Right lobe of liver (tissue), 6 donors: ENCODE measurements around the gene POU1F1. TPM values are rescaled to one million over a fixed set of nuclear protein-coding genes. Genes with fewer than 3 reads are reported as not detected.

Experiments
- ATAC-seq, 4 donors: fragments of 200-7000 bp; cut with Tn5 transposase; one replicate each; pipeline ENCODE4 v1.9.1; 2020; ENCODE audit warnings: mild to moderate bottlenecking in 4 of 4, moderate library complexity in 4 of 4
- DNase-seq, 3 donors: peaks; one replicate each; pipeline ENCODE4 v3.0.0-alpha.2; 2020
- H3K27ac ChIP-seq, 3 donors: fragments of 200-600 bp; one replicate each; pipeline ENCODE4 v1.8.0; 2022
- H3K27me3 ChIP-seq, 2 donors: fragments of 200-600 bp; one replicate each; pipeline ENCODE4 v1.8.0; 2022
- H3K36me3 ChIP-seq, 4 donors: fragments of 200-600 bp; sonication (generic) in 1 of 4; one replicate each; pipeline versions ENCODE4 v1.5.1 to v1.8.0; 2017 to 2022; ENCODE audit warnings: control low read depth in 1 of 4
- H3K4me1 ChIP-seq, 4 donors: fragments of 200-600 bp; sonication (generic) in 1 of 4; one replicate each; pipeline versions ENCODE4 v1.5.1 to v1.8.0; 2017 to 2022; ENCODE audit warnings: control low read depth in 1 of 4
- H3K4me3 ChIP-seq, 3 donors: fragments of 200-600 bp; one replicate each; pipeline ENCODE4 v1.8.0; 2022
- H3K9me3 ChIP-seq, 4 donors: fragments of 200-600 bp; sonication (generic) in 1 of 4; one replicate each; pipeline versions ENCODE4 v1.5.1 to v1.8.0; 2017 to 2022; ENCODE audit warnings: control low read depth in 1 of 4
- POLR2A ChIP-seq: fragments of 450-650 bp; IDR thresholded peaks from one replicate; pipeline ENCODE4 v1.6.1; 2017; ENCODE audit warnings: antibody characterized with exemption, mild to moderate bottlenecking
- WGBS: methylation state at CpG from one replicate; pipeline ENCODE4 v1.1.6; 2018; ENCODE audit warnings: low coverage, low lambda C conversion rate; ENCODE audit not compliant: insufficient coverage; ENCODE audit errors: missing lambda C conversion rate; 5-methylcytosine and 5-hydroxymethylcytosine counted together
- intact Hi-C, 2 donors: fragments of 100-400 bp; cut with DNase I; formaldehyde crosslinking; loops; one replicate each; pipeline versions ENCODE4 v1.11.2 to v1.14.1; 2022
- long read RNA-seq: library from polyadenylated mRNA; unstranded; transcript quantifications from one replicate; pipeline ENCODE4 v2.0.0, GENCODE V29; 2019
- total RNA-seq, 6 experiments: library from RNA; depleted of rRNA in 2 of 6; stranded (reverse); fragments of >200 nt in 2 of 6; fragmentation: NEBNext Ultra II Directional in 3 of 6; extraction: Animal tissue kit (Norgen Biotek cat#: 25700) in 3 of 6; gene quantifications; one replicate each; pipeline versions ENCODE4 v1.1.0 to v1.2.4, GENCODE V29; 2016 to 2023
- TF ChIP-seq, protein P1 (sequence below), 4 donors: fragments of 200-600 bp in 3 of 4; fragments of 450-650 bp in 1 of 4; IDR thresholded peaks; one replicate each; pipeline versions ENCODE4 v1.5.1 to v1.8.0; 2016 to 2022; ENCODE audit warnings: antibody characterized with exemption in 4 of 4, mild to moderate bottlenecking in 2 of 4
- donor health status: DM: no; HTN: yes; CAD: no.
- donor health status: DM: no; HTN: no; CAD: no.
- donor health status: DM: no; HTN: no; CAD: no.
- donor health status: DM: no; HTN: yes; CAD: no.
- donor health status: DM: no; HTN: yes; CAD: no.

The POU1F1 gene, protein sequence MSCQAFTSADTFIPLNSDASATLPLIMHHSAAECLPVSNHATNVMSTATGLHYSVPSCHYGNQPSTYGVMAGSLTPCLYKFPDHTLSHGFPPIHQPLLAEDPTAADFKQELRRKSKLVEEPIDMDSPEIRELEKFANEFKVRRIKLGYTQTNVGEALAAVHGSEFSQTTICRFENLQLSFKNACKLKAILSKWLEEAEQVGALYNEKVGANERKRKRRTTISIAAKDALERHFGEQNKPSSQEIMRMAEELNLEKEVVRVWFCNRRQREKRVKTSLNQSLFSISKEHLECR
- total RNA-seq = not detected
- long read RNA-seq = 0 reads

DNA sequence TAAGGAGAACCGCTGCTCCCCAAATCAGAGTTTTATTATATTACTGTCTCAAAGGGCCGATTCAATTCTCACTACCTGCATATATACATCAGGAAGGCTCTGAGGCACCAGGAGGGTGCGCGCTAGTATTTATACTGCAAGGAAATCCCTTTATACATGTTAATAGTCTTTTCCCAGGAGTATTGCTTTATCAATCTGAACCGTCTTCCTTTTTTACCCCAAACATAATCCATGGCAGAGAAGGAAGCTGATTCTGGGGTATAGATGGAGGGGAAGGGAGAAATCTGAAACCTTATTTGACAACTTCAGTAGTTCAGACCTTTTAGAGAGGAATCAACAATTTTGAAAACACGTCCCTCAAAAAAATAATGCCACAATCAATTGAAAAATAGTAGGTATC lies at the start of gene POU1F1:
TSS of gene POU1F1 (minus strand) at position 101 of the 400 bp plus-strand sequence. CDS start 122 bp downstream, outside the sequence.
- no peak for TF ChIP-seq POLR2A
- TF ChIP-seq, protein P1, sequence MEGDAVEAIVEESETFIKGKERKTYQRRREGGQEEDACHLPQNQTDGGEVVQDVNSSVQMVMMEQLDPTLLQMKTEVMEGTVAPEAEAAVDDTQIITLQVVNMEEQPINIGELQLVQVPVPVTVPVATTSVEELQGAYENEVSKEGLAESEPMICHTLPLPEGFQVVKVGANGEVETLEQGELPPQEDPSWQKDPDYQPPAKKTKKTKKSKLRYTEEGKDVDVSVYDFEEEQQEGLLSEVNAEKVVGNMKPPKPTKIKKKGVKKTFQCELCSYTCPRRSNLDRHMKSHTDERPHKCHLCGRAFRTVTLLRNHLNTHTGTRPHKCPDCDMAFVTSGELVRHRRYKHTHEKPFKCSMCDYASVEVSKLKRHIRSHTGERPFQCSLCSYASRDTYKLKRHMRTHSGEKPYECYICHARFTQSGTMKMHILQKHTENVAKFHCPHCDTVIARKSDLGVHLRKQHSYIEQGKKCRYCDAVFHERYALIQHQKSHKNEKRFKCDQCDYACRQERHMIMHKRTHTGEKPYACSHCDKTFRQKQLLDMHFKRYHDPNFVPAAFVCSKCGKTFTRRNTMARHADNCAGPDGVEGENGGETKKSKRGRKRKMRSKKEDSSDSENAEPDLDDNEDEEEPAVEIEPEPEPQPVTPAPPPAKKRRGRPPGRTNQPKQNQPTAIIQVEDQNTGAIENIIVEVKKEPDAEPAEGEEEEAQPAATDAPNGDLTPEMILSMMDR (IDR thresholded peaks at IDR 0.05) = no peak
- 73% methylated on average over 6 of the region's 6 CpGs for WGBS
- Histone ChIP-seq H3K4me1 (no peaks in the 10 kb centered on the region), H3K27ac (no peak within 1 kb of the TSS), H3K9me3 (no peaks in the 10 kb centered on the region), H3K27me3 (no peaks in the 10 kb centered on the region), H3K4me3 (no peak within 1 kb of the TSS), H3K36me3 (no peaks in the 10 kb centered on the region)
- ATAC-seq = no peak
- no peak for DNase-seq
- intact Hi-C loops = no loop called here

DNA sequence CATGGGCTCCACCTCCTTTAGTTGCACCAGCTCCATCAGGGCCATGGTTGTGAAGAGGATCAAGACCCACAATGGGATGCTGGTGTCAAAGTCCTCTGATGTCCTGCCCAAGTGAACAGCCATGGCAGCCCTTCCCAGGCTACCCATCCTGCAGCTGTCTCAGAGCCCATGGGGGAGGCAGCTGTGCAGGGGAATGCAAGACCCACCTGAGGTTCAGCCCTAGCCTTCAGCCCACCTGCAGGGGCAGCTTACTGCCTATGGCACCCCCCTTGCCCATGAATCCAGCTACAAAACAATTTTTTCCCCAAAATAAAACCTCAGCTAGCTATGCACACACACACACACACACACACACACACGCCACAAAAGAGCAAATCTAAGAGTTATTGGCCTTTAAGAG lies 48.2 kb upstream of the POU1F1 start:
- TF ChIP-seq POLR2A = no peak
- TF ChIP-seq, protein P1 (IDR thresholded peaks at IDR 0.05) = no peak
- Histone ChIP-seq H3K4me3 (no peak overlapping the region), H3K9me3 (no peaks in the 10 kb centered on the region), H3K4me1 (no peaks in the 10 kb centered on the region), H3K27ac (no peak overlapping the region), H3K27me3 (no peaks in the 10 kb centered on the region), H3K36me3 (no peaks in the 10 kb centered on the region)
- ATAC-seq (peak in 1 of 4 donors; percentile 31), DNase-seq (no peak)
- 20% methylated on average over 1 of the region's 1 CpG for WGBS
- intact Hi-C loops = no loop called here

DNA sequence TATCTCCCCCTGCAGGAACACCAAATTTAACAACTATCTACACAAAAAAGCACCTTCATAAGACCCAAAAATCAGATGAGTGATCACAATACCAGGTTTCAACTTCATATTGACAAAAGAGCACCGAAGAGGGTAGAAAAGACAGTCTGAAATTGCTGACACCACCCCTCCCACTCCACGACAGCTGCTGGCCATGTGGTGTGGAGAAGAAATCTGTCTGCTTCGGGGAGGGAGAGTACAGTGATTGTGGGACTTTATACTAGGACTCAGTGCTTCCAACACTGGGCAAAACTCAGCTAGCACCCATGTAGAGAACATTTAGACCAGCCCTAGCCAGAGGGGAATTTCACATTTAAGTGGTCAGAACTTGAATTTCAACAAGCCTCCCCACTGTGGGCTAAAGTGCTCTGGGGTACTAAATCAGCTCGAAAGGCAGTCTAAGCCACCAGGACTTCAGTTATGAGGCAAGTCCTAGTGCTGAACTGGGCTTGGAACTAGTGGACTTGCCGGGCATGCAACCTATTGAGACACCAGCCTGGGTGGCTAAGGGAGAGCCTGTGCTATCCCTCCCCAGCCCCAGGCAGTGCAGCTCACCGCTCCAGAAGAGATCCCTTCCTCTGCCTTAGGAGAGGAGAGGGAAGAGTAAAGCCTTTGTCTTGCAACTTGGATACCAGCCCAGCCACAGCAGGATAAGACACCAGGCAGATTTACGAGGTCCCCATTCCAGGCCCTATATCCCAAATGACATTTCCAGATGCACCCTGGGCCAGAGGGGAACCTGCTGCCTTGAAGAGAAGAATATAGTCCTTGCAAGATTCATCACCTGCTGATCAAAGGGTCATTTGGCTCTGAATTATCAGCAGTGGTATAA lies 44.6 kb upstream of the POU1F1 start:
- DNase-seq (no peak), ATAC-seq (no peak)
- no peaks in the 10 kb centered on the region for H3K9me3 ChIP-seq
- H3K27ac ChIP-seq = no peak overlapping the region
- intact Hi-C loops = no loop called here
- 65% methylated on average over 4 of the region's 7 CpGs for WGBS
- H3K4me3 ChIP-seq = no peak overlapping the region
- H3K27me3 ChIP-seq = no peaks in the 10 kb centered on the region
- no peaks in the 10 kb centered on the region for H3K4me1 ChIP-seq
- no peaks in the 10 kb centered on the region for H3K36me3 ChIP-seq
- no peak for TF ChIP-seq POLR2A
- TF ChIP-seq, protein P1 (IDR thresholded peaks at IDR 0.05) = no peak

DNA sequence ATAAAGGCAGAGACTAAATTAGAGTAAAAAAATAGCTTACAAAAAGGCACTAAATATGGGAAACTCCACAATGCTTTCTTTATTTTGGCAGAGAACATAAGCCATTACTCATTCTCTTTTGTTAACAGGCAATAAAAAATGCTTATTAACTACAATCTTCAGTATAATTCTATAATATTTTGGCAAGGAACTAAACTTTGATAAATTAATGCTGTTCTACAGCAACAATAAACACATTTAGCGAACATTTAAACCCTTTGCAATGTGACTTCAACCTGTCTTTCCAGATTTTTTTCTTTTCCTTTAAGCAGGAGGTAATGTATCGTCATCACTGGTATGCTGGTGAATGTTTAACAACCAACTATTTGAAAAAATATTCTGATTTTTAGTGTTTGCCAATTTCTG lies 42.2 kb upstream of the POU1F1 start:
- 38% methylated on average over 2 of the region's 2 CpGs for WGBS
- no peaks in the 10 kb centered on the region for H3K4me1 ChIP-seq
- no peaks in the 10 kb centered on the region for H3K9me3 ChIP-seq
- no peak overlapping the region for H3K4me3 ChIP-seq
- no peak overlapping the region for H3K27ac ChIP-seq
- H3K36me3 ChIP-seq = no peaks in the 10 kb centered on the region
- intact Hi-C loops = no loop called here
- no peaks in the 10 kb centered on the region for H3K27me3 ChIP-seq
- ATAC-seq (no peak), DNase-seq (no peak)
- TF ChIP-seq, protein P1 (IDR thresholded peaks at IDR 0.05) = no peak
- TF ChIP-seq POLR2A = no peak
